NOMO-1 (cell line): ENCODE results near the gene BPTF.
"Not testable (repeated sequence)": the region's sequence is repeated elsewhere in the genome, so short reads cannot be mapped to it uniquely, and the experiment has no call there.

Experiments
- DNase-seq, 2 experiments: peaks; one replicate each; lab custom pipeline; 2025; ENCODE audit not compliant: unreplicated experiment in 2 of 2; lab: John Stamatoyannopoulos, UW

BPTF gene

GRCh38 chr17:67824735-67825626, at the start of gene BPTF:
Gene BPTF (plus strand): TSS chr17:67825503. CDS start chr17:67825725, 222 bp downstream.
- DNase-seq, result peak; percentile 88 to 93

GRCh38 chr17:67779098-67779672, 46.1 kb upstream of the BPTF start:
- peak in 1 of 2 experiments; percentile 7 for DNase-seq

GRCh38 chr17:67784364-67785121, 40.8 kb upstream of the BPTF start:
- no peak for DNase-seq

GRCh38 chr17:67785122-67785477, 40.2 kb upstream of the BPTF start:
- DNase-seq, result no peak

- no peak for DNase-seq
These were observed 39.8 kb upstream of the BPTF start for GRCh38 chr17:67785504-67785903.

- DNase-seq, result peak; percentile 56 to 71
These were observed 24.8 kb upstream of the BPTF start for GRCh38 chr17:67800495-67800928.

GRCh38 chr17:67801626-67802175, 23.6 kb upstream of the BPTF start:
- DNase-seq, result no peak

- DNase-seq, result no peak
These were observed 14.8 kb upstream of the BPTF start for GRCh38 chr17:67810464-67810863.

- DNase-seq, result not testable (repeated sequence)
These were observed 12.9 kb upstream of the BPTF start for GRCh38 chr17:67812380-67812779.

GRCh38 chr17:67813803-67814180, 11.5 kb upstream of the BPTF start:
- no peak for DNase-seq

- DNase-seq, result peak; percentile 8 to 47
These were observed 6.9 kb upstream of the BPTF start for GRCh38 chr17:67818110-67819002.

- DNase-seq, result no peak
These were observed 5.6 kb upstream of the BPTF start for GRCh38 chr17:67819722-67820121.

GRCh38 chr17:67821871-67822367, 3.4 kb upstream of the BPTF start:
- DNase-seq, result no peak

GRCh38 chr17:67825627-67826601, 611 bp downstream of the BPTF start:
- DNase-seq, result peak; percentile 11 to 12

- DNase-seq, result no peak
These were observed 4.0 kb downstream of the BPTF start for GRCh38 chr17:67829331-67829730.

GRCh38 chr17:67830440-67830839, 5.1 kb downstream of the BPTF start:
- no peak for DNase-seq

- DNase-seq, result no peak
These were observed 6.0 kb downstream of the BPTF start for GRCh38 chr17:67831268-67831667.

- DNase-seq, result no peak
These were observed 7.8 kb downstream of the BPTF start for GRCh38 chr17:67833134-67833533.
